ENCODE results near the gene SLC35F1.

DNA sequence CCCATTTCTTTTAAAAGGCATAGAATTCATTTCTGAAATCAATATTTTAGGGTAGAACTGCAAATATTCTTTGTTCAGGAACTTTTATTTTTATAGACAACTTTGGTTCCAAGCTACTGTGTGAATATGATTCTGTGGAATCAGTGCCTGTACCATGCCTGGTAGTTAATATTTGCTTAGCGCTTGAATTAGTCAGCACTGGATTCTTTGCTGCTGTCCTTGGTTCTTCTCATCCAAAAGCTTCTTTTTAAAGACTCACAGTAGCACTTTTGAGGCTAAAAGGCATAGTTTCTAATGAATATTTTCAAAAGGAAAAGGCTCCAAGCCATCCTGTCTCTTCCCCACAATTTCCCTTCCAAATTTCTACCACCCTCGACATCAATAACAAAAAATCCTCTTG, 109.5 kb downstream of the SLC35F1 start:
- TF ChIP-seq, protein P1, sequence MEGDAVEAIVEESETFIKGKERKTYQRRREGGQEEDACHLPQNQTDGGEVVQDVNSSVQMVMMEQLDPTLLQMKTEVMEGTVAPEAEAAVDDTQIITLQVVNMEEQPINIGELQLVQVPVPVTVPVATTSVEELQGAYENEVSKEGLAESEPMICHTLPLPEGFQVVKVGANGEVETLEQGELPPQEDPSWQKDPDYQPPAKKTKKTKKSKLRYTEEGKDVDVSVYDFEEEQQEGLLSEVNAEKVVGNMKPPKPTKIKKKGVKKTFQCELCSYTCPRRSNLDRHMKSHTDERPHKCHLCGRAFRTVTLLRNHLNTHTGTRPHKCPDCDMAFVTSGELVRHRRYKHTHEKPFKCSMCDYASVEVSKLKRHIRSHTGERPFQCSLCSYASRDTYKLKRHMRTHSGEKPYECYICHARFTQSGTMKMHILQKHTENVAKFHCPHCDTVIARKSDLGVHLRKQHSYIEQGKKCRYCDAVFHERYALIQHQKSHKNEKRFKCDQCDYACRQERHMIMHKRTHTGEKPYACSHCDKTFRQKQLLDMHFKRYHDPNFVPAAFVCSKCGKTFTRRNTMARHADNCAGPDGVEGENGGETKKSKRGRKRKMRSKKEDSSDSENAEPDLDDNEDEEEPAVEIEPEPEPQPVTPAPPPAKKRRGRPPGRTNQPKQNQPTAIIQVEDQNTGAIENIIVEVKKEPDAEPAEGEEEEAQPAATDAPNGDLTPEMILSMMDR (conservative IDR thresholded peaks at IDR 0.05): no peak
- no peak for TF ChIP-seq EZH2 (IDR thresholded peaks at IDR 0.05; ENCODE audit: low read depth)

Measured in PC-9 (cell line).